Neural progenitor cell (in vitro differentiated cells): ENCODE data around the gene BOC. TPM values are rescaled to one million over a fixed set of nuclear protein-coding genes. Genes with fewer than 3 reads are reported as not detected.

Experiments
- DNase-seq: peaks from one replicate; pipeline ENCODE4 v3.0.0-alpha.2; 2016; ENCODE audit warnings: low spot score
- H2AFZ ChIP-seq: fragments of 200-600 bp; sonication (generic); replicated peaks from 2 replicates; pipeline ENCODE4 v1.6.1; 2016; ENCODE audit warnings: antibody characterized with exemption
- H3F3A ChIP-seq: fragments of 200-600 bp; sonication (generic); 2 replicates; pipeline ENCODE4 v1.6.1; 2016; ENCODE audit warnings: antibody characterized with exemption, low read depth
- H3K27ac ChIP-seq: fragments of 200-600 bp; sonication (generic); 2 replicates; pipeline ENCODE4 v1.5.1; 2016; ENCODE audit warnings: mild to moderate bottlenecking
- H3K27me3 ChIP-seq: fragments of 200-600 bp; sonication (generic); 2 replicates; pipeline ENCODE4 v1.6.1; 2016; ENCODE audit warnings: mild to moderate bottlenecking, moderate library complexity
- H3K36me3 ChIP-seq: fragments of 200-600 bp; sonication (generic); 2 replicates; pipeline ENCODE4 v1.5.1; 2016
- H3K4me1 ChIP-seq: fragments of 200-600 bp; sonication (generic); 2 replicates; pipeline ENCODE4 v1.6.1; 2016; ENCODE audit warnings: mixed run types
- H3K4me2 ChIP-seq: fragments of 200-600 bp; sonication (generic); 2 replicates; pipeline ENCODE4 v1.6.1; 2016
- H3K4me3 ChIP-seq: fragments of 200-600 bp; sonication (generic); 2 replicates; pipeline ENCODE4 v1.5.1; 2016
- H3K79me2 ChIP-seq: fragments of 200-600 bp; sonication (generic); 2 replicates; pipeline ENCODE4 v1.6.1; 2016; ENCODE audit warnings: low read depth
- H3K9ac ChIP-seq: fragments of 200-600 bp; sonication (generic); 2 replicates; pipeline ENCODE4 v1.6.1; 2016
- H3K9me3 ChIP-seq: fragments of 200-600 bp; sonication (generic); 2 replicates; pipeline ENCODE4 v1.5.1; 2016; ENCODE audit warnings: low read depth
- H4K20me1 ChIP-seq: fragments of 200-600 bp; sonication (generic); 2 replicates; pipeline ENCODE4 v1.6.1; 2016; ENCODE audit warnings: low read depth
- H3K27ac Mint-ChIP-seq: 3 replicates; pipeline ENCODE4 v1.8.0; 2021; ENCODE audit warnings: mixed read lengths
- H3K27me3 Mint-ChIP-seq: 2 replicates; pipeline ENCODE4 v1.8.0; 2022; ENCODE audit warnings: low read depth, mild to moderate bottlenecking, inconsistent platforms, moderate library complexity, mixed read lengths; ENCODE audit not compliant: insufficient read depth
- H3K36me3 Mint-ChIP-seq: 3 replicates; pipeline ENCODE4 v1.8.0; 2021; ENCODE audit warnings: mixed read lengths
- H3K4me1 Mint-ChIP-seq: 3 replicates; pipeline ENCODE4 v1.8.0; 2021; ENCODE audit warnings: mixed read lengths
- H3K4me3 Mint-ChIP-seq: 3 replicates; pipeline ENCODE4 v1.8.0; 2021; ENCODE audit warnings: mild to moderate bottlenecking, moderate library complexity, mixed read lengths
- H3K9me3 Mint-ChIP-seq: 3 replicates; pipeline ENCODE4 v1.8.0; 2020; ENCODE audit warnings: mixed read lengths
- EZH2 ChIP-seq: fragments of 200-600 bp; sonication (generic); IDR thresholded peaks from 2 replicates; pipeline ENCODE4 v1.6.1; 2017; ENCODE audit warnings: antibody characterized with exemption, mild to moderate bottlenecking, moderate library complexity
- EZH2phosphoT487 ChIP-seq: fragments of 200-600 bp; sonication (generic); IDR thresholded peaks from 2 replicates; pipeline ENCODE4 v1.6.1; 2017; ENCODE audit warnings: antibody characterized with exemption
- total RNA-seq: library from RNA; depleted of rRNA; stranded (reverse); fragments of >200 nt; gene quantifications from 2 replicates; pipeline ENCODE4 v1.2.3, GENCODE V29; 2015; ENCODE audit warnings: low replicate concordance
- TF ChIP-seq, protein P1 (sequence below): fragments of 200-600 bp; sonication (generic); IDR thresholded peaks from 2 replicates; pipeline ENCODE4 v1.5.1; 2017; ENCODE audit warnings: antibody characterized with exemption, mild to moderate bottlenecking

Gene BOC
- total RNA-seq, 1 donor from 2014 or later: 35.2 TPM

DNA sequence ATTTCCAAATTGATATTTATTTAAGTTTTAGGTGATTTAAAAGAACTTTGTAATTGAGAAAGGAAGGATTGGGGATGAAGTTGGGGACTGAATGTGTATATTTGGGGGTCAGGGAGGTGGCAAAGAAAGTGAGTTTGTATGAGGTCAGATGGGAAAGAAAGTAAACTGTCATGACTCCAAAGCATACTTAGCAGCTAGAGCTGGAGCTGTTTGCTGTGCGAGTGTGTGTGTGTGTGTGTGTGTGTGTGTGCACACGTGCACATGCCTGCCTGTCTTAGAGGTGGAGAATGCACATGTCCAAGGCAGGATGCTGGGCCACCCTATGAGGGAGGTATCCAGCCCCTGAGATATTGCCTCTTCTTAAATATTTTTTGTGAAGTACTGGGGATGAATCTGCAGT lies 21.0 kb downstream of the BOC start:
- no peaks in the 10 kb centered on the region for H3K9me3 Mint-ChIP-seq
- peaks cover 21% of the 10 kb centered on the region for H3F3A ChIP-seq
- no peaks in the 10 kb centered on the region for H3K27me3 ChIP-seq
- H3K9me3 ChIP-seq: no peaks in the 10 kb centered on the region
- H3K36me3 ChIP-seq: peaks cover 14% of the 10 kb centered on the region
- peaks cover 80% of the 10 kb centered on the region for H4K20me1 ChIP-seq
- no peak overlapping the region for H3K4me2 ChIP-seq
- no peak overlapping the region for H3K9ac ChIP-seq
- peaks cover 3% of the 10 kb centered on the region for H3K27me3 Mint-ChIP-seq
- no peak overlapping the region for H3K4me3 ChIP-seq
- H3K27ac Mint-ChIP-seq: peak overlapping the region; percentile 75
- peaks cover 55% of the 10 kb centered on the region for H3K36me3 Mint-ChIP-seq
- no peak overlapping the region for H3K4me3 Mint-ChIP-seq
- H3K27ac ChIP-seq: no peak overlapping the region
- H3K4me1 Mint-ChIP-seq: peaks cover 85% of the 10 kb centered on the region
- H3K4me1 ChIP-seq: peaks cover 64% of the 10 kb centered on the region
- TF ChIP-seq, protein P1, sequence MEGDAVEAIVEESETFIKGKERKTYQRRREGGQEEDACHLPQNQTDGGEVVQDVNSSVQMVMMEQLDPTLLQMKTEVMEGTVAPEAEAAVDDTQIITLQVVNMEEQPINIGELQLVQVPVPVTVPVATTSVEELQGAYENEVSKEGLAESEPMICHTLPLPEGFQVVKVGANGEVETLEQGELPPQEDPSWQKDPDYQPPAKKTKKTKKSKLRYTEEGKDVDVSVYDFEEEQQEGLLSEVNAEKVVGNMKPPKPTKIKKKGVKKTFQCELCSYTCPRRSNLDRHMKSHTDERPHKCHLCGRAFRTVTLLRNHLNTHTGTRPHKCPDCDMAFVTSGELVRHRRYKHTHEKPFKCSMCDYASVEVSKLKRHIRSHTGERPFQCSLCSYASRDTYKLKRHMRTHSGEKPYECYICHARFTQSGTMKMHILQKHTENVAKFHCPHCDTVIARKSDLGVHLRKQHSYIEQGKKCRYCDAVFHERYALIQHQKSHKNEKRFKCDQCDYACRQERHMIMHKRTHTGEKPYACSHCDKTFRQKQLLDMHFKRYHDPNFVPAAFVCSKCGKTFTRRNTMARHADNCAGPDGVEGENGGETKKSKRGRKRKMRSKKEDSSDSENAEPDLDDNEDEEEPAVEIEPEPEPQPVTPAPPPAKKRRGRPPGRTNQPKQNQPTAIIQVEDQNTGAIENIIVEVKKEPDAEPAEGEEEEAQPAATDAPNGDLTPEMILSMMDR: no peak
- TF ChIP-seq EZH2 (no peak), EZH2phosphoT487 (no peak)
- DNase-seq: no peak
- no peak overlapping the region for H2AFZ ChIP-seq
- H3K79me2 ChIP-seq: peaks cover 61% of the 10 kb centered on the region

DNA sequence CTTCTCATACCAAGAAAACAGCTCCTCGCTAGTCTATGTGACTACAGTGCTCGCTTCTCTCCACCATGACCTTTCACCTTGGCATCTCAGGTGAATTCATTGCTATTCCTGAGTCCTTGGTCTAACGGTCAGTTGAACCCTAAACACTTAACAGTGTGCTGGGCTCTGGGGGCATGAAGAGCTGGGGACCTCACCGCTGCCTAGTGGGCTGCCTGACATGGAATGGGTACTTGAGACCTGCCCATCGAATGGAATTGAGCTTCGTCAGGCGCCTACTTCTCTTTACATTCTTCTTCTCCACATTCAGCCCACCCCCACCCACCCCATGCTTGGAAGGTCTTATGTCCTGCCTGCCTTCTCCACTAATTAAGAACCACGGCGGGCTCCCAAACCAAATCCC lies 22.1 kb downstream of the BOC start:
- DNase-seq: no peak
- H3K4me1 ChIP-seq: peaks cover 56% of the 10 kb centered on the region
- H3K27ac Mint-ChIP-seq: no peak overlapping the region

DNA sequence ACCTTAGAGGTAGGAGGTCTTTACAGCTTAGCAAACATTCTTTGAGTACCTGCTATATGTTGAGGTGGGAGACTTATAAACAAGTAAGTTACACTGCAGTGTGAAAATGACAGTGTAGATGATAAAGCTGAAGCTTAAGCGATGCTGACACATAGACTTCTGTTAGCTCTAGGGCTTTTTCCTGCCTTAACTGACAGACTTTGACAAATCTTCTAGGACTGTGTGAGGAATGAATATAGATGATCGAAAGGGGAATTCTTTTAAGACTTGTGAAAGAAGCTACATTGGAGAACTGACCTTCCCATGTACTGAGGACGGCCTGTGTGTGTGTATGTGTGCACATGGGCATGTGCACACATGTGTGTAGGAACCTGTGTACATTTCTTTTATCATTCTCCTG lies 22.7 kb downstream of the BOC start:
- no peak overlapping the region for H3K4me3 ChIP-seq
- peaks cover 62% of the 10 kb centered on the region for H3K79me2 ChIP-seq
- no peaks in the 10 kb centered on the region for H3K27me3 ChIP-seq
- peaks cover 12% of the 10 kb centered on the region for H3F3A ChIP-seq
- H3K36me3 ChIP-seq: peaks cover 14% of the 10 kb centered on the region
- H3K9me3 Mint-ChIP-seq: no peaks in the 10 kb centered on the region
- H3K27ac ChIP-seq: no peak overlapping the region
- no peak overlapping the region for H2AFZ ChIP-seq
- peaks cover 50% of the 10 kb centered on the region for H3K4me1 ChIP-seq
- TF ChIP-seq EZH2 (no peak), EZH2phosphoT487 (no peak)
- TF ChIP-seq, protein P1: no peak
- H4K20me1 ChIP-seq: peaks cover 70% of the 10 kb centered on the region
- H3K4me3 Mint-ChIP-seq: no peak overlapping the region
- peaks cover 85% of the 10 kb centered on the region for H3K4me1 Mint-ChIP-seq
- H3K27ac Mint-ChIP-seq: peak overlapping the region; percentile 43
- H3K9me3 ChIP-seq: no peaks in the 10 kb centered on the region
- peak overlapping the region; percentile 61 for H3K4me2 ChIP-seq
- H3K9ac ChIP-seq: no peak overlapping the region
- H3K27me3 Mint-ChIP-seq: peaks cover 4% of the 10 kb centered on the region
- peaks cover 62% of the 10 kb centered on the region for H3K36me3 Mint-ChIP-seq
- DNase-seq: no peak

More for the DNA sequence above, 22.1 kb downstream of the BOC start:
- Histone ChIP-seq H3K36me3 (peaks cover 14% of the 10 kb centered on the region), H2AFZ (no peak overlapping the region), H3K79me2 (peaks cover 61% of the 10 kb centered on the region), H3K4me3 (no peak overlapping the region), H3K27ac (no peak overlapping the region), H3K9ac (no peak overlapping the region), H3K27me3 (no peaks in the 10 kb centered on the region), H3K9me3 (no peaks in the 10 kb centered on the region), H4K20me1 (peaks cover 71% of the 10 kb centered on the region), H3K4me2 (no peak overlapping the region), H3F3A (peaks cover 12% of the 10 kb centered on the region)
- Mint-ChIP-seq H3K9me3 (no peaks in the 10 kb centered on the region), H3K4me1 (peaks cover 85% of the 10 kb centered on the region), H3K27me3 (peaks cover 3% of the 10 kb centered on the region), H3K36me3 (peaks cover 59% of the 10 kb centered on the region), H3K4me3 (no peak overlapping the region)
- TF ChIP-seq EZH2phosphoT487 (no peak), EZH2 (no peak)
- TF ChIP-seq, protein P1: no peak
